Gastrocnemius medialis (tissue), 4 donors: ENCODE results near the gene SEMA3D.

ENCODE experiments used
- POLR2A ChIP-seq, 2 donors: fragments of 450-650 bp; IDR thresholded peaks; one replicate each; pipeline ENCODE4 v1.6.1; 2017; ENCODE audit warnings: antibody characterized with exemption in 2 of 2, mild to moderate bottlenecking in 2 of 2, moderate library complexity in 2 of 2
- TF ChIP-seq, protein P1 (sequence below), 5 experiments: fragments of 450-650 bp in 3 of 5; fragments of 200-600 bp in 2 of 5; sonication (generic) in 2 of 5; IDR thresholded peaks in 4 of 5; conservative IDR thresholded peaks in 1 of 5; 1 replicate in 4 of 5; 2 replicates in 1 of 5; pipeline ENCODE4 v1.5.1; 2016 to 2019; ENCODE audit warnings: antibody characterized with exemption in 5 of 5, mild to moderate bottlenecking in 3 of 5, moderate library complexity in 3 of 5

GRCh38 chr7:85094046-85094725 lies 92.7 kb downstream of the SEMA3D start:
- TF ChIP-seq, protein P1, sequence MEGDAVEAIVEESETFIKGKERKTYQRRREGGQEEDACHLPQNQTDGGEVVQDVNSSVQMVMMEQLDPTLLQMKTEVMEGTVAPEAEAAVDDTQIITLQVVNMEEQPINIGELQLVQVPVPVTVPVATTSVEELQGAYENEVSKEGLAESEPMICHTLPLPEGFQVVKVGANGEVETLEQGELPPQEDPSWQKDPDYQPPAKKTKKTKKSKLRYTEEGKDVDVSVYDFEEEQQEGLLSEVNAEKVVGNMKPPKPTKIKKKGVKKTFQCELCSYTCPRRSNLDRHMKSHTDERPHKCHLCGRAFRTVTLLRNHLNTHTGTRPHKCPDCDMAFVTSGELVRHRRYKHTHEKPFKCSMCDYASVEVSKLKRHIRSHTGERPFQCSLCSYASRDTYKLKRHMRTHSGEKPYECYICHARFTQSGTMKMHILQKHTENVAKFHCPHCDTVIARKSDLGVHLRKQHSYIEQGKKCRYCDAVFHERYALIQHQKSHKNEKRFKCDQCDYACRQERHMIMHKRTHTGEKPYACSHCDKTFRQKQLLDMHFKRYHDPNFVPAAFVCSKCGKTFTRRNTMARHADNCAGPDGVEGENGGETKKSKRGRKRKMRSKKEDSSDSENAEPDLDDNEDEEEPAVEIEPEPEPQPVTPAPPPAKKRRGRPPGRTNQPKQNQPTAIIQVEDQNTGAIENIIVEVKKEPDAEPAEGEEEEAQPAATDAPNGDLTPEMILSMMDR (IDR thresholded peaks at IDR 0.05 in 4 of 5, conservative IDR thresholded peaks at IDR 0.05 in 1 of 5): no peak
- no peak for TF ChIP-seq POLR2A (IDR thresholded peaks at IDR 0.05)
